ENCODE results near the gene PTH1R.

PTH1R gene

DNA sequence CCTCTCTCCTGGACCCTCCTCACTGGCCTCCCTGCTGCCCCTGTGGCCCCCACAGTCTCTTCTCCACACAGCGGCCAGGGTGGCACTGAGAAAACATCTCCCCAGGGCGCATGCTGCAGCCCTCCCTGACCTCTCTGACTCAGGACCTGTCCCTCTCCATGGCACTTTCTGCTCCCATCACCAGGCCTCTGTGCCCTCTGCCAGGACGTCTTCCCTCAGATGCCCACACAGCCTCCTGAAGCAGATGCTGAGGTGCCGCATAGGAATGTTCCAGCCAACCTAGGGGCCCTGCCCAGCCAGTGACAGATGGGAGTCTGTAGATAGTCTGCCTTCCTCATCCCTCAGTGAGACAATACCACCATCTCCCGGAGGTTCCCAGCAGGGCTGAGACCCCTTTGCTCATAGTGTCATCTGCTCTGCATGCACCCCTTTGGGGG, 22.9 kb upstream of the PTH1R start:
- no peak overlapping the region for H3K4me3 ChIP-seq (ENCODE audit: control insufficient read depth, low read depth, low read length)
- TF ChIP-seq, protein P1, sequence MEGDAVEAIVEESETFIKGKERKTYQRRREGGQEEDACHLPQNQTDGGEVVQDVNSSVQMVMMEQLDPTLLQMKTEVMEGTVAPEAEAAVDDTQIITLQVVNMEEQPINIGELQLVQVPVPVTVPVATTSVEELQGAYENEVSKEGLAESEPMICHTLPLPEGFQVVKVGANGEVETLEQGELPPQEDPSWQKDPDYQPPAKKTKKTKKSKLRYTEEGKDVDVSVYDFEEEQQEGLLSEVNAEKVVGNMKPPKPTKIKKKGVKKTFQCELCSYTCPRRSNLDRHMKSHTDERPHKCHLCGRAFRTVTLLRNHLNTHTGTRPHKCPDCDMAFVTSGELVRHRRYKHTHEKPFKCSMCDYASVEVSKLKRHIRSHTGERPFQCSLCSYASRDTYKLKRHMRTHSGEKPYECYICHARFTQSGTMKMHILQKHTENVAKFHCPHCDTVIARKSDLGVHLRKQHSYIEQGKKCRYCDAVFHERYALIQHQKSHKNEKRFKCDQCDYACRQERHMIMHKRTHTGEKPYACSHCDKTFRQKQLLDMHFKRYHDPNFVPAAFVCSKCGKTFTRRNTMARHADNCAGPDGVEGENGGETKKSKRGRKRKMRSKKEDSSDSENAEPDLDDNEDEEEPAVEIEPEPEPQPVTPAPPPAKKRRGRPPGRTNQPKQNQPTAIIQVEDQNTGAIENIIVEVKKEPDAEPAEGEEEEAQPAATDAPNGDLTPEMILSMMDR (conservative IDR thresholded peaks at IDR 0.05; ENCODE audit: control insufficient read depth, insufficient read depth, low read depth, low read length): no peak
- no peak for DNase-seq (ENCODE audit: low read depth)

DNA sequence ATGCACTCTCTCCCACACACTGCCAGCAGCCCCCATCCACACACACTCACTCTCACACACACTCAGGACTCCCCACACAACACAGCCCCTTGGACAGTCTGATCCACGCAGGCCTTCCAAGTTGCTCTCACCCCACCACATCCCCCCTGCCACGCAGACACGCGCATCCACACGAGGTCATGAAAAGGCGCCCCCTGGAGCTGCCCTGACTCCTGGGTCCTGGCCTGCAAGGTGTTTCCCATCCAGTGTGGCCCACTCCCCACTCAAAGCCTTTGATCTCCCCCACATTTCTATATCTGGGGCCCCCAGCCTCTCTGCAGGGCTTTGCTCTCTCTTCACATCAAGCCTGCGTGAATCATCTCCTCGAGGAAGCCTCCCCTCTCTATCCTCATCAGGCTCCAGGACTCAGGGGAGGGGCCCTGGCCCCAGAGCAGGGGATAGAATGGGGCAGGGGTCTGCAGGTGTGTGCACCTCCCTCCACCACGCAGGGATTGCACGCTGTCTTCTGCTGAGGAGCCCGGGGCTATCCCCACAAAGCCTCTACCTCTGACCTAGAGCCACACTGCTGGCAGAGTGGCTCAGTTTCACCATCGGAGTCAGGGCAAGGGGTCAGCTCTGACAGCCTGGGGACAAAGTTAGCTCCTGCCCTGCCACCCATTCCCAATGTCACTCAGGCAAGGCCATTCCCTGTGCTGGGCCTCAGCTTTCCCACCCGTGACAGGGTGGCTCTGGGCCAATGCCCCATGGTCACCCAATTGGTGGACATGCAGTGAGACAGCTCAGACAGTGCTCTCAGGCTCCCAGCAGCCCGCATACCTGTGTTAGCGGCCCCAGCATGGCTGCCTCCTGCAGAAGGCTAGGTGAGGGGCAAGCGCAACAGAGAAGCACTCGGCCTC, 20.7 kb upstream of the PTH1R start:
- TF ChIP-seq, protein P1 (conservative IDR thresholded peaks at IDR 0.05; ENCODE audit: control insufficient read depth, insufficient read depth, low read depth, low read length): no peak
- H3K4me3 ChIP-seq (ENCODE audit: control insufficient read depth, low read depth, low read length): no peak overlapping the region
- no peak for DNase-seq (ENCODE audit: low read depth)

DNA sequence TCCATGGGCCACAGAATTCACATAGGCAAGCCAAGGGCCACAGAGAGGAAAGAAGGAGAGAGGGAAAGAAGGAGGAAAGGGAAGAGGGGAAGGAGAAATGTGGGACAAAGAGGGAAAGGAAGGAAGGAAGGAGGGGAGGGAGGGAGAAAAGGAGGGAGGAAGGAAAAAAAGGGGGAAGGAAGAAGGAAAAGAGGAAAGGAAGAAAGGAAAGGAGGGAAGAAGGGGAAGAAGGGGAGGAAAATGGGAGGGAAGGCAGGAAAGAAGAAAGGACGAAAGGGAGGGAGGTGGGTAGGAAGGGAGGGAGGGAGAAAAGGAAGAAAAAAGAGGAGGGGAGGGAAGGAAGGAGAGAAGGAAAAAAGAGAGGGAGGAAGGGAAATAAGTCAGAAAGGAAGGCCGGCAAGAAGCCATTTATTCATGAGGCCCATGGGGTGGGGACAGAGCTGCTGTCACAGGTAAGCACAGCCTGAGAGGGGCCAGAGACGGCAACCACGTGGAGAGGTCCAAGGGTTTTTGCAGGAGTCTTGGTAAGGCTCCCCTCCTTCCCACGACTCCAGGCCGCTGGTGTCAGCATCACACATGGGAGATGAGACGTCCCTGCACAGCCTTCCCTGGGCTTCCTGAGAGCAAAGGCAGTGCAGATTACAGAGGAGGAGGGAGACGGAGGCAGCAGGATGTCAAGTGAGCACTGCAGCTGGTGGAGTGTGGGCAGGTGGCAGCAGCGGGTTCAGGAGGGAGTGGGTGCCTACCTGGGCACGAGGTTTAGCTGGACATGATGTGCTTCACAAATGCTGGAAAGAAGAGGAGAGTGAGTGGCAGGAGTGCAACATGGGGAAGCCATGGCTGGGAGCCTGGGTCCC, 19.8 kb upstream of the PTH1R start:
- TF ChIP-seq, protein P1 (conservative IDR thresholded peaks at IDR 0.05; ENCODE audit: control insufficient read depth, insufficient read depth, low read depth, low read length): no peak
- no peak for DNase-seq (ENCODE audit: low read depth)

DNA sequence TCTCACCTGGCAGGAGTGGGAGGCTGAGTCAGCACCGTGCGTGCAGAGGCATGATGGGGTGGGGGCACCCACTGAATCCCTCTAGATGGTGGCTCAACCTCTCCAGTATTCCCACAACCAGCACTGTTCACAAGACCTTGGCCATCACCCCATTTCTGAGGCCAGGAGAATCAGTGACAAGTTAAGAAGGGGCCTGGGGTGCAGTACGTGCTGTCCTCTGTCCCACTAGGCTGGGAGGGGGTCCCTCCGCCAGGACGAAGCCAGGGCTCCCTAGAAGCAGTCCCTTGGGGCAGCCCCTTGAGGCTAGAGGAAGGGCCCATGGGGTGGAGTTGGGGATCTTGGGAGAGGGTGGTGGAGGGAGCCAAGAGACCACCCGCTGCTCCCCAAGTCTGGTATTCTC, 19.1 kb upstream of the PTH1R start:
- TF ChIP-seq, protein P1 (conservative IDR thresholded peaks at IDR 0.05; ENCODE audit: control insufficient read depth, insufficient read depth, low read depth, low read length): no peak
- no peak for DNase-seq (ENCODE audit: low read depth)

More for the DNA sequence above, 19.8 kb upstream of the PTH1R start:
- no peak overlapping the region for H3K4me3 ChIP-seq (ENCODE audit: control insufficient read depth, low read depth, low read length)

DNA sequence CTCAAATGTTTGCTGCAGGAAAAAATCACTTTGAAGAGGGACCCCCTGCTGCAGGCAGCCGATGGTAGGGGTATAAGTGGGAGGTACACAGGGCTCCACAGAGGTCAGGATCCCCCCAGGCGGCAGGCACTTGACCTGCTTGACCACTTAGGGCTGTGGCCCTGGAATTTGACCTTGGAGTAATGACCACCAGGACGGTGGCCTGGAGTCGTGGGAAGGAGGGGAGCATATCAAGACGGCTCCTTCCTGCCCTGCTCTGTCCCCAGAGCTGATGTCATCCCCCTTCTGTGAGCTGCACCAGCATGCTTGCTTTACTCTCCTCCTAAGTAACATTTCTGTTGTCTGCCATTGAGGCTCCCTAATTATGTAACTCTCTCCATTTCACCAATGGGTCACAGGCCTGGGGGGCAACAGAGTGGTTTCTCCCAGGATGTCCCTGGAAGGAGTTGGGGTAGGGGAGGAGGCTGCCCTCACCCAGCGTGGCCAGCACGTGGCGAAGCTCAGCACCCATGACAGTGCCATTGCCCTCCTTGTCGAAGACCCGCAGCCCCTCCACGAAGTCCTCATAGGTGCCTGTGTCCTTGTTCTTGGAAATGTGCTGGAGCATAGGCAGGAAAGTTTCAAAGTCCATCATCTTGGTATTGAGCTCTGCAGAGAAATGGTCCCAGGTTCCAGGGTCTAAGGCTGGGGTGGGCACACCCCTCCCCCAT, 18.4 kb upstream of the PTH1R start:
- no peak overlapping the region for H3K4me3 ChIP-seq (ENCODE audit: control insufficient read depth, low read depth, low read length)
- DNase-seq (ENCODE audit: low read depth): no peak

More for the DNA sequence above, 19.1 kb upstream of the PTH1R start:
- H3K4me3 ChIP-seq (ENCODE audit: control insufficient read depth, low read depth, low read length): no peak overlapping the region

More for the DNA sequence above, 18.4 kb upstream of the PTH1R start:
- TF ChIP-seq, protein P1 (conservative IDR thresholded peaks at IDR 0.05; ENCODE audit: control insufficient read depth, insufficient read depth, low read depth, low read length): no peak

All from fibroblast of mammary gland (primary cell).